ENCODE data around the gene PCDHGA4. TPM values are rescaled to one million over a fixed set of nuclear protein-coding genes. Genes with fewer than 3 reads are reported as not detected.
A peak's percentile ranks its signal among the peaks of the same experiment; 100 is the strongest.
"Not testable (repeated sequence)": the region's sequence is repeated elsewhere in the genome, so short reads cannot be mapped to it uniquely, and the experiment has no call there.

The PCDHGA4 gene
- total RNA-seq, 2 donors from 2014 or later, result 0.37 to 0.84 TPM

DNA sequence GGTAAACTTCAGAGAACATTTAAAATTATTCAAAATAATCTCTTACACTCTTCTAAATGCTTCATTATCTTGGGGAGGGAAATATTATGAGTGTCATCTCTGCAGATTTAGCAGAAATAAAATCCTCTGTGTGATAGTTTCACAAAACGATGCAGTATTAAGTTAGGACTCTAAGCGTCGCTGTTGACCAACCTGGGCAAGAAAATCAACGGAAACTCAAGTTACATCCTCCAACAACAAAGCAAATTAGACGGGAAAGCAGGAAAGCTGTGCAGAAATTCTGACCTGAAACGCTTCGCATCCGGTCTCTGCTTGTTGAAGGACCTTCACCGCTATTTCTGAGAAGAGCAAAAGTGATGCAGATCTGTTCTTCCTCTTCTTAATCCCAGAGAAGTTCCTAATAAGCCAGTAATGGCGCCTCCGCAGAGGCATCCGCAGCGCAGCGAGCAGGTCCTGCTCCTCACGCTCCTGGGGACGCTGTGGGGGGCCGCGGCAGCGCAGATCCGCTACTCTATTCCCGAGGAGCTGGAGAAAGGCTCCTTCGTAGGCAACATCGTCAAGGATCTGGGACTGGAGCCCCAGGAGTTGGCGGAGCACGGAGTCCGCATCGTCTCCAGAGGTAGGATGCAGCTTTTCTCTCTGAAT, 19.0 kb downstream of the PCDHGA4 start, which contains the start of gene PCDHGA6:
Gene PCDHGA6, plus strand, starts transcription at position 219 of the 645 bp plus-strand sequence. Its CDS starts 193 bp downstream, at position 412.
- no peak for ATAC-seq
- intact Hi-C loops (cut with DNase I, micrococcal nuclease), result no loop called here
- DNase-seq, result no peak

DNA sequence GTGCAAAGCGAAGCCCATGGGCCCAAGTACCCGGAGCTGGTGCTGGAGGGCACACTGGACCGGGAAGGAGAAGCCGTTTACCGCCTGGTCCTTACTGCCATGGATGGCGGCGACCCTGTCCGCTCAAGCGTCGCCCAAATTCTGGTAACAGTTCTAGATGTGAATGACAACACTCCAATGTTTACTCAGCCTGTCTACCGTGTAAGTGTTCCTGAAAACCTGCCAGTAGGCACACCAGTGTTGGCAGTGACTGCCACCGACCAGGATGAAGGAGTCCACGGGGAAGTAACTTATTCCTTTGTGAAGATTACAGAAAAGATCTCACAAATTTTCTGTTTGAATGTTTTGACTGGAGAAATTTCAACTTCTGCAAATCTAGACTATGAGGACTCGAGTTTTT, 19.8 kb downstream of the PCDHGA4 start:
- intact Hi-C loops (cut with DNase I, micrococcal nuclease), result no loop called here
- ATAC-seq (no peak), DNase-seq (no peak)

DNA sequence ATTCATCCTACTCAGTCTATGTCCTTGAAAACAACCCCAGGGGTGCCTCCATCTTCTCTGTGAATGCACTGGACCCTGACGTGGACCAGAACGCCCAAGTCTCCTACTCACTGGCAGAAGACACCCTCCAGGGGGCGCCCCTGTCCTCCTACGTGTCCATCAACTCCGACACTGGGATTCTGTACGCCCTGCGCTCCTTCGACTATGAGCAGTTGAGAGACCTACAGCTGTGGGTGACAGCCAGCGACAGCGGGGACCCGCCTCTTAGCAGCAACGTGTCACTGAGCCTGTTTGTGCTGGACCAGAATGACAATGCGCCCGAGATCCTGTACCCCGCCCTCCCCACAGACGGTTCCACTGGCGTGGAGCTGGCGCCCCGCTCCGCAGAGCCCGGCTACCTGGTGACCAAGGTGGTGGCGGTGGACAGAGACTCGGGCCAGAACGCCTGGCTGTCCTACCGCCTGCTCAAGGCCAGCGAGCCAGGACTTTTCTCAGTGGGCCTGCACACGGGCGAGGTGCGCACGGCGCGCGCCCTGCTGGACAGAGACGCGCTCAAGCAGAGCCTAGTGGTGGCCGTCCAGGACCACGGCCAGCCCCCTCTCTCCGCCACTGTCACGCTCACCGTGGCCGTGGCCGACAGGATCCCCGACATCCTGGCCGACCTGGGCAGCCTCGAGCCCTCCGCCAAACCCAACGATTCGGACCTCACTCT, 20.8 kb downstream of the PCDHGA4 start:
- ATAC-seq, result not testable (repeated sequence)

DNA sequence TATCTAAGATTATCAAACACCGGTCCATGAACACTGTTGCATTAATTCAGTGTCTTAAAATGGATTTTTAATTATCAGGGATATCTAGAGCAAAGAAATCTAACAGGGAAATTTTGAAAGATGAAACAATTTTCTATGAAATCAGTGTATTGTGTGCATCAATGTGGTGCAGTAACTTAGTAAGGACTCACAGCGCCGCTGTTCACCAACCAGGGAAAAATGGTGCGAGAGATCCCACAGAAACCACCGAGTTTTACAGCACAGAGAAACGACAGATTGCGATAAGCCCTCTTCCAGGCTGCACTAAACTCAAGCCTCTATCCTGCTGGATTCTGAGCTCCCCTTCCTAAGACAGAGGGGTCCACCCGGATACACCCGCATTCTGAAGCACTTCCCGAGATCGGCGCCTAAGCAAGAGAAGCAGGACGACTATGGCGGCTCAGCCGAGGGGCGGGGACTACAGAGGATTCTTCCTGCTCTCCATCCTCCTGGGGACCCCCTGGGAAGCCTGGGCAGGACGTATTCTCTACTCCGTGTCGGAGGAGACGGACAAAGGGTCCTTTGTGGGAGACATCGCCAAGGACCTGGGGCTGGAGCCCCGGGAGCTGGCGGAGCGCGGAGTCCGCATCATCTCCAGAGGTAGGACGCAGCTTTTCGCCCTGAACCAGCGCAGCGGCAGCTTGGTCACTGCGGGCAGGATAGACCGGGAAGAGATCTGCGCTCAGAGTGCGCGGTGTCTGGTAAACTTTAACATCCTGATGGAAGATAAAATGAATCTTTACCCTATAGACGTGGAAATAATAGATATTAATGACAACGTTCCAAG, 27.9 kb downstream of the PCDHGA4 start, which contains the start of gene PCDHGA7:
Gene PCDHGA7, plus strand, starts transcription at position 274 of the 826 bp plus-strand sequence. Its CDS starts 158 bp downstream, at position 432.
- intact Hi-C loops (cut with DNase I, micrococcal nuclease), result no loop called here
- ATAC-seq, result no peak
- DNase-seq, result peak in 1 of 2 donors; percentile 17

More for the DNA sequence above, 20.8 kb downstream of the PCDHGA4 start:
- DNase-seq; intact Hi-C loops (cut with DNase I, micrococcal nuclease): not testable (repeated sequence)

DNA sequence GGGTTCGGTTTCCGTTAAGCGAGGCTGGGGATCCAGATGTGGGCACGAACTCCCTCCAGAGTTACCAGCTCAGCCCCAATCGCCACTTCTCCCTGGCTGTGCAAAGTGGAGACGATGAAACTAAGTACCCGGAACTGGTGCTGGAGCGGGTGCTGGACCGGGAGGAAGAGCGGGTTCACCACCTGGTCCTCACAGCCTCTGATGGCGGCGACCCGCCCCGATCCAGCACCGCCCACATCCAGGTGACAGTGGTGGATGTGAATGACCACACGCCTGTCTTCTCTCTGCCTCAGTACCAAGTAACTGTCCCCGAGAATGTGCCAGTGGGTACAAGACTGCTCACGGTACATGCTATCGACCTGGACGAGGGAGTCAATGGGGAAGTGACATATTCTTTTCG, 28.5 kb downstream of the PCDHGA4 start:
- no peak for ATAC-seq
- intact Hi-C loops (cut with DNase I, micrococcal nuclease), result no loop called here

DNA sequence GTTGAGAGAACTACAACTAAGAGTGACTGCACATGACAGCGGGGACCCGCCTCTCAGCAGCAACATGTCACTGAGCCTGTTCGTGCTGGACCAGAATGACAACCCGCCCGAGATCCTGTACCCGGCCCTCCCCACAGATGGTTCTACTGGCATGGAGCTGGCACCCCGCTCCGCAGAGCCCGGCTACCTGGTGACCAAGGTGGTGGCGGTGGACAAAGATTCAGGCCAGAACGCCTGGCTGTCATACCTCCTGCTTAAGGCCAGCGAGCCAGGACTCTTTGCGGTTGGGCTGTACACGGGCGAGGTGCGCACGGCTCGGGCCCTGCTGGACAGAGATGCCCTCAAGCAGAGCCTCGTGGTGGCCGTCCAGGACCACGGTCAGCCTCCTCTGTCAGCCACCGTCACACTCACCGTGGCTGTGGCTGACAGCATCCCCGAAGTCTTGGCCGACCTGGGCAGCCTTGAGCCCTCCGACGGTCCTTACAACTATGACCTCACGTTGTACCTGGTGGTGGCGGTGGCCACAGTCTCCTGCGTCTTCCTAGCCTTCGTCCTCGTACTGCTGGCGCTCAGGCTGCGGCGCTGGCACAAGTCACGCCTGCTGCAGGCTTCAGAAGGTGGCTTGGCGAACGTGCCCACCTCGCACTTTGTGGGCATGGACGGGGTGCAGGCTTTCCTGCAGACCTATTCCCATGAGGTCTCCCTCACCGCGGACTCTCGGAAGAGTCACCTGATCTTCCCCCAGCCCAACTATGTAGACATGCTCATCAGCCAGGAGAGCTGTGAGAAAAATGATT, 29.8 kb downstream of the PCDHGA4 start:
- no peak for ATAC-seq
- intact Hi-C loops (cut with DNase I, micrococcal nuclease), result no loop called here
- peak in 1 of 2 donors; percentile 17 for DNase-seq

More for the DNA sequence above, 28.5 kb downstream of the PCDHGA4 start:
- peak in 1 of 2 donors; percentile 9 for DNase-seq

DNA sequence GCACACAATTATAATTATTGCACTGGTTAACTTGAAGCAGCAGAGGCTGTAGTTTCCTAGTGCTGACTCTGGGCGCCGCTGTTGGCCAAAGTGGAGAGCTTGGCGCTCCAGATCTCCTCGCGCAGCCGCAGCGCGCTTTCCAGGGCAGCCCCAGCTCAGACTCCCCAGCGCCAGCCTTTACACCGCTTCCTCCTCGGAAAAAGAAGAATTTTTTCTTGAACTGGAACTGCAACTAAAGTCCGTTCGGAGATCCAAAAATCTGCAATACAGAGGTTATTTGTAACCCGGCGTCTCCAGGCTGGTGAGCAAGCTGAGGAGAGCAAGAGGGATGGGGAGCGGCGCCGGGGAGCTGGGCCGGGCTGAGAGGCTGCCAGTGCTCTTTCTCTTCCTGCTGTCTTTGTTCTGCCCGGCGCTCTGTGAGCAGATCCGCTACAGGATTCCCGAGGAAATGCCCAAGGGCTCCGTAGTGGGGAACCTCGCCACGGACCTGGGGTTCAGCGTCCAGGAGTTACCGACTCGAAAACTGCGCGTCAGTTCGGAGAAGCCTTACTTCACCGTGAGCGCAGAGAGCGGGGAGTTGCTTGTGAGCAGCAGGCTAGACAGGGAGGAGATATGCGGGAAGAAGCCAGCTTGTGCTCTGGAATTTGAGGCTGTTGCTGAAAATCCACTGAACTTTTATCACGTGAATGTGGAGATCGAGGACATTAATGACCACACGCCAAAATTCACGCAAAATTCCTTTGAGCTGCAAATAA, 32.9 kb downstream of the PCDHGA4 start, which contains the start of gene PCDHGB4:
Gene PCDHGB4, plus strand, starts transcription at position 142 of the 755 bp plus-strand sequence. Its CDS starts 187 bp downstream, at position 329.
- ATAC-seq, result peak; percentile 64
- DNase-seq; intact Hi-C loops (cut with DNase I, micrococcal nuclease): not testable (repeated sequence)

DNA sequence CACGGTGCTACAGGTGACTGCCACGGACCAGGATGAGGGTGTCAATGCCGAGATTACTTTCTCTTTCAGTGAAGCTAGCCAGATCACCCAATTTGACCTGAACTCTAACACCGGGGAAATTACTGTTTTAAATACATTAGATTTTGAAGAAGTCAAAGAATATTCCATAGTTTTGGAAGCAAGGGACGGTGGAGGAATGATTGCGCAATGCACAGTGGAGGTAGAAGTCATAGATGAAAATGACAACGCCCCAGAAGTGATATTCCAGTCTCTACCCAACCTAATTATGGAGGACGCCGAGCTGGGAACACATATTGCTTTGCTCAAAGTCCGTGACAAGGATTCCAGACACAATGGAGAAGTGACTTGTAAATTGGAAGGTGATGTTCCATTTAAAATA, 33.8 kb downstream of the PCDHGA4 start:
- intact Hi-C loops (cut with DNase I, micrococcal nuclease), result no loop called here
- DNase-seq (no peak), ATAC-seq (no peak)

DNA sequence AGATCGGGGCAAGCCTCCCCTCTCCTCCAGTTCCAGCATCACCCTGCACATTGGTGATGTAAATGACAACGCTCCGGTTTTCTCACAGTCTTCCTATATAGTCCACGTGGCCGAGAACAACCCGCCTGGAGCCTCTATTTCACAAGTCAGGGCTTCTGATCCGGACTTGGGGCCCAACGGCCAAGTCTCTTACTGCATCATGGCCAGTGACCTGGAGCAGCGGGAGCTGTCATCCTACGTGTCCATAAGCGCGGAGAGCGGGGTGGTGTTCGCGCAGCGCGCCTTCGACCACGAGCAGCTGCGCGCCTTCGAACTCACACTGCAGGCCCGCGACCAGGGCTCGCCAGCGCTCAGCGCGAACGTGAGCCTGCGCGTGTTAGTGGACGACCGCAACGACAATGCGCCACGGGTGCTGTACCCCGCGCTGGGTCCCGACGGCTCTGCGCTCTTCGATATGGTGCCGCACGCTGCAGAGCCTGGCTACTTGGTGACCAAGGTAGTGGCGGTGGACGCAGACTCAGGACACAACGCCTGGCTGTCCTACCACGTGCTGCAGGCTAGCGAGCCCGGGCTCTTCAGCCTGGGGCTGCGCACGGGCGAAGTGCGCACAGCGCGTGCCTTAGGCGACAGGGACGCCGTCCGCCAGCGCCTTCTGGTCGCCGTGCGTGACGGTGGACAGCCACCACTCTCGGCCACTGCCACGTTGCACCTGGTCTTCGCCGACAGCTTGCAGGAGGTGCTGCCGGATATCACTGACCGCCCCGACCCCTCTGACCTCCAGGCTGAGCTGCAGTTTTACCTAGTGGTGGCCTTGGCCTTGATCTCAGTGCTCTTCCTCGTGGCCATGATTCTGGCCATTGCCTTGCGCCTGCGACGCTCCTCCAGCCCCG, 34.6 kb downstream of the PCDHGA4 start:
- no peak for ATAC-seq

DNA sequence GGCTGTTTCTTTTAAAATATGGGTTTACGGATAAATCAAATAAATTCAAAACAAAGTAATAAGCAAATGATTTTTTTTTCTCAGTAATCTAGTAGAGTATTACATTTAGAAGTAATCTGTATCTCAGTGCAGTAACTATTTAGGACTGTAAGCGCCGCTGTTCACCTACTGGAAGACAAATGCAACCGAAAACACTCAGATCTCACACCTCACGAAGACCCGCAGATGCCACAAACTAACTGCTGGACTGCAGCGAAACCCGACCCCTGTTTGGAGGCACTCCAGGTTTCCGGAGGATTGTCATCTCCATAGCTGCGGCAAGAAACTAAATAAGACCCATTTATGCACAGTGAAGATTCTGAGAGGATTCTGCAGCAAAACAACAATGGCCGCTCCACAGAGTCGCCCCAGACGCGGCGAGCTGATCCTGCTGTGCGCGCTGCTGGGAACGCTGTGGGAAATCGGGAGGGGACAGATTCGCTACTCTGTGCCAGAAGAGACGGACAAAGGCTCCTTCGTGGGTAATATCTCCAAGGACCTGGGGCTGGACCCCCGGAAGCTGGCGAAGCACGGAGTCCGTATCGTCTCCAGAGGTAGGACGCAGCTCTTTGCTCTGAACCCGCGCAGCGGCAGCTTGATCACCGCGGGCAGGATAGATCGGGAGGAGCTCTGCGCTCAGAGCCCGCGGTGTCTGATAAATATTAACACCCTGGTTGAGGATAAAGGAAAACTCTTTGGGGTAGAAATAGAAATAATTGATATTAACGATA, 37.8 kb downstream of the PCDHGA4 start, which contains the start of gene PCDHGA8:
Gene PCDHGA8, plus strand, starts transcription at position 205 of the 770 bp plus-strand sequence. Its CDS starts 181 bp downstream, at position 386.
- intact Hi-C loops (cut with DNase I, micrococcal nuclease), result loop anchor here in 1 of 2 donors (10.0 kb wide), 1 partner anchor 48 kb away; the partner anchor contains the start of gene PCDHGA3
- no peak for ATAC-seq

More for the DNA sequence above, 34.6 kb downstream of the PCDHGA4 start:
- intact Hi-C loops (cut with DNase I, micrococcal nuclease), result loop anchor here in 1 of 2 donors (10.0 kb wide), 1 partner anchor 45 kb away; the partner anchor contains the start of gene PCDHGA3
- no peak for DNase-seq

DNA sequence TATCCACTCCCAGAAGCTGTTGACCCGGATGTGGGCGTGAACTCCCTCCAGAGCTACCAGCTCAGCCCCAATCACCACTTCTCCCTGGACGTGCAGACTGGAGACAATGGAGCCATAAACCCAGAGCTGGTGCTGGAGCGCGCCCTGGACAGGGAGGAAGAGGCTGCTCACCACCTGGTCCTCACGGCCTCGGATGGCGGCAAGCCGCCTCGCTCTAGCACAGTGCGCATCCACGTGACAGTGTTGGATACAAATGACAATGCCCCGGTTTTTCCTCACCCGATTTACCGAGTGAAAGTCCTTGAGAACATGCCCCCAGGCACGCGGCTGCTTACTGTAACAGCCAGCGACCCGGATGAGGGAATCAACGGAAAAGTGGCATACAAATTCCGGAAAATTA, 38.4 kb downstream of the PCDHGA4 start:
- intact Hi-C loops (cut with DNase I, micrococcal nuclease), result loop anchor here in 1 of 2 donors (10.0 kb wide), 1 partner anchor 48 kb away; the partner anchor contains the start of gene PCDHGA3
- DNase-seq (no peak), ATAC-seq (no peak)

More for the DNA sequence above, 37.8 kb downstream of the PCDHGA4 start, which contains the start of gene PCDHGA8:
- DNase-seq, result no peak

DNA sequence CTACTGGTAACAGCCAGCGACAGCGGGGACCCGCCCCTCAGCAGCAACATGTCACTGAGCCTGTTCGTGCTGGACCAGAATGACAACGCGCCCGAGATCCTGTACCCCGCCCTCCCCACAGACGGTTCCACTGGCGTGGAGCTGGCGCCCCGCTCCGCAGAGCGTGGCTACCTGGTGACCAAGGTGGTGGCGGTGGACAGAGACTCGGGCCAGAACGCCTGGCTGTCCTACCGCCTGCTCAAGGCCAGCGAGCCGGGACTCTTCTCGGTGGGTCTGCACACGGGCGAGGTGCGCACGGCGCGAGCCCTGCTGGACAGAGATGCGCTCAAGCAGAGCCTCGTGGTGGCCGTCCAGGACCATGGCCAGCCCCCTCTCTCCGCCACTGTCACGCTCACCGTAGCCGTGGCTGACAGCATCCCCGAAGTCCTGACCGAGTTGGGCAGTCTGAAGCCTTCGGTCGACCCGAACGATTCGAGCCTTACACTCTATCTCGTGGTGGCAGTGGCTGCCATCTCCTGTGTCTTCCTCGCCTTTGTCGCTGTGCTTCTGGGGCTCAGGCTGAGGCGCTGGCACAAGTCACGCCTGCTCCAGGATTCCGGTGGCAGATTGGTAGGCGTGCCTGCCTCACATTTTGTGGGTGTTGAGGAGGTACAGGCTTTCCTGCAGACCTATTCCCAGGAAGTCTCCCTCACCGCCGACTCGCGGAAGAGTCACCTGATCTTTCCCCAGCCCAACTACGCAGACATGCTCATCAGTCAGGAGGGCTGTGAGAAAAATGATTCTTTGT, 39.8 kb downstream of the PCDHGA4 start:
- intact Hi-C loops (cut with DNase I, micrococcal nuclease), result loop anchor here in 1 of 2 donors (10.0 kb wide), 1 partner anchor 50 kb away; the partner anchor contains the start of gene PCDHGA3
- not testable (repeated sequence) for DNase-seq, ATAC-seq

DNA sequence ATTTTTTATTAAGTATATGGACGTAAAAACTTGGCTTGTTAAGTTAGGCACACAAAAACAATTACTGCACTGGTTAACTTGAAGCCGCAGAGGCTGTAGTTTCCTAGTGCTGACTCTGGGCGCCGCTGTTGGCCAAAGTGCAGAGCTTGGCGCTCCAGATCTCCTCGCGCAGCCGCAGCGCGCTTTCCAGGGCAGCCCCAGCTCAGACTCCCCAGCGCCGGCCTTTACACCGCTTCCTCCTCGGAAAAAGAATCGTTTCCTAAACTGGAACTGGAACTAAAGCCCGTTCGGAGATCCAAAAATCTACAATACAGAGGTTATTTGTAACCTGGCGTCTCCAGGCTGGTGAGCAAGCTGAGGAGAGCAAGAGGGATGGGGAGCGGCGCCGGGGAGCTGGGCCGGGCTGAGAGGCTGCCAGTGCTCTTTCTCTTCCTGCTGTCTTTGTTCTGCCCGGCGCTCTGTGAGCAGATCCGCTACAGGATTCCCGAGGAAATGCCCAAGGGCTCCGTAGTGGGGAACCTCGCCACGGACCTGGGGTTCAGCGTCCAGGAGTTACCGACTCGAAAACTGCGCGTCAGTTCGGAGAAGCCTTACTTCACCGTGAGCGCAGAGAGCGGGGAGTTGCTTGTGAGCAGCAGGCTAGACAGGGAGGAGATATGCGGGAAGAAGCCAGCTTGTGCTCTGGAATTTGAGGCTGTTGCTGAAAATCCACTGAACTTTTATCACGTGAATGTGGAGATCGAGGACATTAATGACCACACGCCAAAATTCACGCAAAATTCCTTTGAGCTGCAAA, 43.1 kb downstream of the PCDHGA4 start, which contains the start of gene PCDHGB5:
Gene PCDHGB5, plus strand, starts transcription at position 192 of the 796 bp plus-strand sequence. Its CDS starts 181 bp downstream, at position 373.
- intact Hi-C loops (cut with DNase I, micrococcal nuclease), result loop anchor here in 1 of 2 donors (10.0 kb wide), 1 partner anchor 53 kb away; the partner anchor contains the start of gene PCDHGA3

More for the DNA sequence above, 43.1 kb downstream of the PCDHGA4 start, which contains the start of gene PCDHGB5:
- peak in 1 of 2 donors; percentile 51 for DNase-seq
- peak; percentile 96 for ATAC-seq
